Prostate gland (tissue), 2 donors: Measurements from ENCODE around the gene SLC25A23. TPM values are rescaled to one million over a fixed set of nuclear protein-coding genes. Genes with fewer than 3 reads are reported as not detected.

Experiments used
- DNase-seq: peaks from one replicate; pipeline ENCODE4 v3.0.0-alpha.2; 2019; ENCODE audit warnings: low spot score
- H3K27ac ChIP-seq, 2 donors: fragments of 200-600 bp; sonication (generic); 2 replicates each; pipeline ENCODE4 v1.5.1; 2017 to 2019
- H3K27me3 ChIP-seq: fragments of 200-600 bp; sonication (generic); replicated peaks from 2 replicates; pipeline ENCODE4 v1.5.1; 2019; ENCODE audit not compliant: insufficient read depth
- H3K36me3 ChIP-seq, 2 donors: fragments of 200-600 bp; sonication (generic); 1 replicate in 1 of 2; 2 replicates in 1 of 2; pipeline versions ENCODE4 v1.5.1 to v1.8.1; 2017 to 2019
- H3K4me1 ChIP-seq: fragments of 200-600 bp; sonication (generic); replicated peaks from 2 replicates; pipeline ENCODE4 v1.5.1; 2019
- H3K4me3 ChIP-seq, 2 donors: fragments of 200-600 bp; sonication (generic); 2 replicates each; pipeline ENCODE4 v1.5.1; 2017 to 2019
- H3K9me3 ChIP-seq: fragments of 200-600 bp; sonication (generic); 2 replicates; pipeline ENCODE4 v1.5.1; 2017
- CTCF ChIP-seq, 4 experiments: fragments of 200-600 bp in 2 of 4; fragments of 450-650 bp in 2 of 4; sonication (generic) in 2 of 4; IDR thresholded peaks; 1 replicate in 3 of 4; 2 replicates in 1 of 4; pipeline ENCODE4 v1.5.1; 2016 to 2019; ENCODE audit warnings: antibody characterized with exemption in 4 of 4, mild to moderate bottlenecking in 2 of 4, moderate library complexity in 2 of 4
- POLR2A ChIP-seq: fragments of 450-650 bp; IDR thresholded peaks from one replicate; pipeline ENCODE4 v1.6.1; 2016; ENCODE audit warnings: antibody characterized with exemption, mild to moderate bottlenecking
- POLR2AphosphoS5 ChIP-seq: sonication (generic); formaldehyde crosslinking; IDR thresholded peaks from one replicate; pipeline ENCODE4 v1.6.1; 2017; ENCODE audit warnings: antibody characterized with exemption
- WGBS: methylation state at CpG from one replicate; pipeline ENCODE4 v1.1.5; 2018; 5-methylcytosine and 5-hydroxymethylcytosine counted together
- intact Hi-C: fragments of 100-400 bp; cut with DNase I; formaldehyde crosslinking; loops from one replicate; pipeline ENCODE4 v1.14.2; 2022
- total RNA-seq, 2 donors: library from RNA; depleted of rRNA; stranded (reverse); fragments of >200 nt; gene quantifications; one replicate each; pipeline ENCODE4 v1.1.0, GENCODE V29; 2016

SLC25A23 gene
- total RNA-seq, 2 donors from 2014 or later: 66.2 to 91.3 TPM

GRCh38 chr19:6476155-6476895, 16.7 kb upstream of the SLC25A23 start:
- TF ChIP-seq POLR2A (no peak), POLR2AphosphoS5 (no peak), CTCF (IDR thresholded peaks at IDR 0.05) (no peak)
- H3K9me3 ChIP-seq: no peaks in the 10 kb centered on the region
- no peaks in the 10 kb centered on the region for H3K4me1 ChIP-seq
- H3K4me3 ChIP-seq: no peak overlapping the region
- peaks cover 14% of the 10 kb centered on the region for H3K27me3 ChIP-seq
- no peak overlapping the region for H3K27ac ChIP-seq
- no peak for DNase-seq
- intact Hi-C loops: no loop called here
- 18% methylated on average over 25 of the region's 33 CpGs for WGBS
- H3K36me3 ChIP-seq: no peaks in the 10 kb centered on the region

- H3K4me1 ChIP-seq: no peaks in the 10 kb centered on the region
- no peak overlapping the region for H3K27ac ChIP-seq
- H3K9me3 ChIP-seq: no peaks in the 10 kb centered on the region
- no peaks in the 10 kb centered on the region for H3K36me3 ChIP-seq
- intact Hi-C loops: no loop called here
- DNase-seq: no peak
- no peak for TF ChIP-seq POLR2AphosphoS5
- no peak for TF ChIP-seq CTCF (IDR thresholded peaks at IDR 0.05)
- TF ChIP-seq POLR2A: no peak
- H3K27me3 ChIP-seq: peaks cover 14% of the 10 kb centered on the region
- H3K4me3 ChIP-seq: no peak overlapping the region
- WGBS: 11% methylated on average over 50 of the region's 52 CpGs
Measured at GRCh38 chr19:6475321-6476108, 15.9 kb upstream of the SLC25A23 start.

- no peaks in the 10 kb centered on the region for H3K9me3 ChIP-seq
- H3K36me3 ChIP-seq: no peaks in the 10 kb centered on the region
- H3K27me3 ChIP-seq: peaks cover 14% of the 10 kb centered on the region
- H3K27ac ChIP-seq: no peak overlapping the region
- DNase-seq: no peak
- intact Hi-C loops: no loop called here
- TF ChIP-seq CTCF (IDR thresholded peaks at IDR 0.05): no peak
- no peak for TF ChIP-seq POLR2A
- no peak for TF ChIP-seq POLR2AphosphoS5
- 77% methylated on average over 9 of the region's 9 CpGs for WGBS
- no peak overlapping the region for H3K4me3 ChIP-seq
- no peaks in the 10 kb centered on the region for H3K4me1 ChIP-seq
Measured at GRCh38 chr19:6473647-6474046, 14.1 kb upstream of the SLC25A23 start.

- no peaks in the 10 kb centered on the region for H3K36me3 ChIP-seq
- no peak overlapping the region for H3K4me3 ChIP-seq
- no peak overlapping the region for H3K27ac ChIP-seq
- intact Hi-C loops: no loop called here
- H3K27me3 ChIP-seq: peaks cover 14% of the 10 kb centered on the region
- 64% methylated on average over 4 of the region's 4 CpGs for WGBS
- H3K4me1 ChIP-seq: no peaks in the 10 kb centered on the region
- no peak for DNase-seq
- H3K9me3 ChIP-seq: no peaks in the 10 kb centered on the region
- no peak for TF ChIP-seq POLR2AphosphoS5
- TF ChIP-seq POLR2A: no peak
- TF ChIP-seq CTCF (IDR thresholded peaks at IDR 0.05): no peak
Measured at GRCh38 chr19:6472713-6473112, 13.1 kb upstream of the SLC25A23 start.
